H9 (cell line): Measurements from ENCODE around the gene ATF7IP2. TPM values are rescaled to one million over a fixed set of nuclear protein-coding genes. Genes with fewer than 3 reads are reported as not detected.

Experiments used
- DNase-seq: peaks from one replicate; pipeline ENCODE4 v3.0.0-alpha.2; 2017
- H2AFZ ChIP-seq: one replicate; pipeline ENCODE4 v1.6.1; 2013; ENCODE audit warnings: mild to moderate bottlenecking, low read length, control low read depth, moderate library complexity
- H2AK5ac ChIP-seq: 2 replicates; pipeline ENCODE4 v1.6.1; 2013; ENCODE audit warnings: low read length, control low read depth, mixed read lengths; ENCODE audit not compliant: insufficient read length
- H2BK120ac ChIP-seq: one replicate; pipeline ENCODE4 v1.6.1; 2013; ENCODE audit warnings: low read depth, mild to moderate bottlenecking, low read length, control low read depth, inconsistent platforms; ENCODE audit not compliant: poor library complexity, severe bottlenecking
- H2BK12ac ChIP-seq: 2 replicates; pipeline ENCODE4 v1.6.1; 2013; ENCODE audit warnings: low read length, control low read depth, mixed read lengths, low read depth; ENCODE audit not compliant: insufficient read length
- H2BK15ac ChIP-seq: 2 replicates; pipeline ENCODE4 v1.6.1; 2013; ENCODE audit warnings: low read depth, low read length, control low read depth
- H2BK20ac ChIP-seq: one replicate; pipeline ENCODE4 v1.6.1; 2013; ENCODE audit warnings: low read depth, mild to moderate bottlenecking, low read length, control low read depth, inconsistent platforms; ENCODE audit not compliant: poor library complexity, severe bottlenecking
- H2BK5ac ChIP-seq: 2 replicates; pipeline ENCODE4 v1.6.1; 2013; ENCODE audit warnings: low read length, control low read depth, mixed read lengths; ENCODE audit not compliant: insufficient read length
- H3K14ac ChIP-seq: 2 replicates; pipeline ENCODE4 v1.6.1; 2013; ENCODE audit warnings: low read length, control low read depth; ENCODE audit not compliant: insufficient read depth
- H3K18ac ChIP-seq: 2 replicates; pipeline ENCODE4 v1.6.1; 2013; ENCODE audit warnings: low read depth, mild to moderate bottlenecking, mixed read lengths, low read length, control low read depth; ENCODE audit not compliant: insufficient read length
- H3K23ac ChIP-seq: 2 replicates; pipeline ENCODE4 v1.6.1; 2013; ENCODE audit warnings: low read length, control low read depth, mixed read lengths, low read depth; ENCODE audit not compliant: insufficient read length
- H3K23me2 ChIP-seq: 2 replicates; pipeline ENCODE4 v1.6.1; 2013; ENCODE audit warnings: low read depth, mild to moderate bottlenecking, mixed read lengths, low read length, control low read depth; ENCODE audit not compliant: insufficient read length, poor library complexity, severe bottlenecking
- H3K27ac ChIP-seq: 2 replicates; pipeline ENCODE4 v1.5.1; 2013; ENCODE audit warnings: low read length, control low read depth, mixed read lengths, low read depth; ENCODE audit not compliant: insufficient read length
- H3K27me3 ChIP-seq: 2 replicates; pipeline ENCODE4 v1.6.1; 2013; ENCODE audit warnings: low read length, control low read depth, inconsistent platforms; ENCODE audit not compliant: insufficient read depth
- H3K4ac ChIP-seq: 2 replicates; pipeline ENCODE4 v1.6.1; 2013; ENCODE audit warnings: low read depth, mild to moderate bottlenecking, control low read depth, inconsistent platforms, low read length, moderate library complexity
- H3K4me1 ChIP-seq: 2 replicates; pipeline ENCODE4 v1.6.1; 2013; ENCODE audit warnings: low read length, control low read depth, inconsistent platforms; ENCODE audit not compliant: insufficient read depth
- H3K4me2 ChIP-seq: 2 replicates; pipeline ENCODE4 v1.6.1; 2013; ENCODE audit warnings: low read length, control low read depth, mixed read lengths; ENCODE audit not compliant: insufficient read length, insufficient read depth
- H3K56ac ChIP-seq: 2 replicates; pipeline ENCODE4 v1.6.1; 2013; ENCODE audit warnings: low read depth, mild to moderate bottlenecking, mixed read lengths, low read length, control low read depth; ENCODE audit not compliant: insufficient read length
- H3K79me1 ChIP-seq: 2 replicates; pipeline ENCODE4 v1.6.1; 2013; ENCODE audit warnings: low read depth, mild to moderate bottlenecking, moderate library complexity, low read length, control low read depth, inconsistent platforms; ENCODE audit not compliant: insufficient read depth, poor library complexity, severe bottlenecking
- H3K79me2 ChIP-seq: 2 replicates; pipeline ENCODE4 v1.6.1; 2013; ENCODE audit warnings: low read length, control low read depth, inconsistent platforms; ENCODE audit not compliant: insufficient read depth
- H3K9ac ChIP-seq: 2 replicates; pipeline ENCODE4 v1.6.1; 2013; ENCODE audit warnings: low read length, control low read depth, mixed read lengths; ENCODE audit not compliant: insufficient read length; ENCODE audit errors: extremely low read depth
- H3K9me3 ChIP-seq: one replicate; pipeline ENCODE4 v1.6.1; 2013; ENCODE audit warnings: low read depth, low read length, inconsistent platforms; ENCODE audit not compliant: control insufficient read depth
- H3T11ph ChIP-seq: one replicate; pipeline ENCODE4 v1.6.1; 2013; ENCODE audit warnings: mild to moderate bottlenecking, low read length, control low read depth, inconsistent platforms
- H4K20me1 ChIP-seq: one replicate; pipeline ENCODE4 v1.6.1; 2013; ENCODE audit not compliant: control insufficient read depth, insufficient read length, insufficient read depth
- H4K5ac ChIP-seq: 2 replicates; pipeline ENCODE4 v1.6.1; 2013; ENCODE audit warnings: low read depth, mild to moderate bottlenecking, mixed read lengths, low read length, control low read depth; ENCODE audit not compliant: insufficient read length
- H4K8ac ChIP-seq: replicated peaks from 2 replicates; pipeline ENCODE4 v1.6.1; 2013; ENCODE audit warnings: low read length, control low read depth, mixed read lengths, low read depth; ENCODE audit not compliant: insufficient read length
- H4K91ac ChIP-seq: 2 replicates; pipeline ENCODE4 v1.6.1; 2013; ENCODE audit warnings: low read depth, mild to moderate bottlenecking, moderate library complexity, mixed read lengths, low read length, control low read depth; ENCODE audit not compliant: insufficient read length
- H3K27ac Mint-ChIP-seq, 3 experiments: 2 replicates in 2 of 3; 3 replicates in 1 of 3; pipeline ENCODE4 v1.8.0; 2020 to 2021; ENCODE audit warnings: mixed read lengths in 3 of 3, mild to moderate bottlenecking in 1 of 3, moderate library complexity in 1 of 3
- H3K27me3 Mint-ChIP-seq: 2 replicates; pipeline ENCODE4 v1.8.0; 2021; ENCODE audit warnings: low read depth, mild to moderate bottlenecking, moderate library complexity, mixed read lengths
- H3K36me3 Mint-ChIP-seq, 3 experiments: 2 replicates in 2 of 3; 3 replicates in 1 of 3; pipeline ENCODE4 v1.8.0; 2020 to 2021; ENCODE audit warnings: low read depth in 3 of 3, mixed read lengths in 3 of 3; ENCODE audit not compliant: insufficient read depth in 1 of 3
- H3K4me1 Mint-ChIP-seq, 2 experiments: 2 replicates each; pipeline ENCODE4 v1.8.0; 2020; ENCODE audit warnings: mixed read lengths in 2 of 2
- H3K4me3 Mint-ChIP-seq, 2 experiments: 2 replicates in 1 of 2; 3 replicates in 1 of 2; pipeline ENCODE4 v1.8.0; 2020 to 2021; ENCODE audit warnings: mild to moderate bottlenecking in 2 of 2, mixed read lengths in 2 of 2, moderate library complexity in 1 of 2
- H3K9me3 Mint-ChIP-seq, 2 experiments: 2 replicates in 1 of 2; 3 replicates in 1 of 2; pipeline ENCODE4 v1.8.0; 2020; ENCODE audit warnings: mild to moderate bottlenecking in 2 of 2, mixed read lengths in 2 of 2, moderate library complexity in 1 of 2
- CTCF ChIP-seq: fragments of 200-600 bp; sonication (generic); conservative IDR thresholded peaks from 3 replicates; pipeline ENCODE4 v1.8.0; 2021; ENCODE audit warnings: antibody characterized with exemption, mild to moderate bottlenecking
- WGBS: extraction: QIAGEN DNeasy Blood & Tissue Kit; methylation state at CpG from one replicate; pipeline ENCODE4 v1.1.7; 2013; ENCODE audit warnings: missing lambda C conversion rate, low lambda C conversion rate, mixed read lengths; ENCODE audit not compliant: insufficient read length; ENCODE audit errors: extremely low coverage; 5-methylcytosine and 5-hydroxymethylcytosine counted together
- total RNA-seq: library from RNA; stranded (reverse); gene quantifications from 2 replicates; pipeline ENCODE4 v1.2.1, GENCODE V29; 2021

The ATF7IP2 gene
- total RNA-seq, 1 experiment from 2014 or later: 21.5 TPM

GRCh38 chr16:10494343-10495030 lies 108.6 kb downstream of the ATF7IP2 start:
- no peak overlapping the region for H3T11ph ChIP-seq
- no peak overlapping the region for H3K18ac ChIP-seq
- Mint-ChIP-seq H3K9me3 (peaks cover 10 to 25% of the 10 kb centered on the region in 2 experiments), H3K27ac (no peak overlapping the region), H3K4me1 (peaks cover 14 to 19% of the 10 kb centered on the region in 2 experiments), H3K4me3 (no peak overlapping the region), H3K36me3 (peaks cover 11 to 19% (median 13%) of the 10 kb centered on the region in 3 experiments), H3K27me3 (peaks cover 3% of the 10 kb centered on the region; the same call in 1 of the 2 replicates)
- H3K4ac ChIP-seq: no peak overlapping the region
- no peak overlapping the region for H3K27ac ChIP-seq
- H2BK120ac ChIP-seq: no peak overlapping the region
- no peak overlapping the region for H4K8ac ChIP-seq
- H2BK20ac ChIP-seq: no peak overlapping the region
- no peaks in the 10 kb centered on the region for H3K9me3 ChIP-seq
- no peaks in the 10 kb centered on the region for H3K79me1 ChIP-seq
- WGBS: no CpG with 5 or more reads among the region's 5 CpGs
- no peaks in the 10 kb centered on the region for H3K27me3 ChIP-seq
- H3K4me2 ChIP-seq: no peak overlapping the region
- no peak overlapping the region for H2BK5ac ChIP-seq
- H2BK12ac ChIP-seq: no peak overlapping the region
- no peak overlapping the region for H2AK5ac ChIP-seq
- no peak for TF ChIP-seq CTCF
- H3K23ac ChIP-seq: no peak overlapping the region
- no peak overlapping the region for H2BK15ac ChIP-seq
- no peak overlapping the region for H3K9ac ChIP-seq
- no peak overlapping the region for H4K91ac ChIP-seq
- no peaks in the 10 kb centered on the region; the same call in 1 of the 2 replicates for H3K4me1 ChIP-seq
- no peaks in the 10 kb centered on the region for H3K23me2 ChIP-seq
- peak; percentile 60 for DNase-seq
- H3K79me2 ChIP-seq: no peaks in the 10 kb centered on the region
- no peak overlapping the region for H3K14ac ChIP-seq
- H3K56ac ChIP-seq: no peak overlapping the region
- H2AFZ ChIP-seq: no peak overlapping the region
- no peak overlapping the region for H4K5ac ChIP-seq
- no peaks in the 10 kb centered on the region for H4K20me1 ChIP-seq
